ENCODE data around the gene BCS1L. TPM values are rescaled to one million over a fixed set of nuclear protein-coding genes. Genes with fewer than 3 reads are reported as not detected.

The BCS1L gene
- total and polyA plus RNA-seq, 2 of the 8 experiments (the other 6 are each of a cell fraction or from before 2014, with no cell fraction given): 23.7 to 37.1 TPM

DNA sequence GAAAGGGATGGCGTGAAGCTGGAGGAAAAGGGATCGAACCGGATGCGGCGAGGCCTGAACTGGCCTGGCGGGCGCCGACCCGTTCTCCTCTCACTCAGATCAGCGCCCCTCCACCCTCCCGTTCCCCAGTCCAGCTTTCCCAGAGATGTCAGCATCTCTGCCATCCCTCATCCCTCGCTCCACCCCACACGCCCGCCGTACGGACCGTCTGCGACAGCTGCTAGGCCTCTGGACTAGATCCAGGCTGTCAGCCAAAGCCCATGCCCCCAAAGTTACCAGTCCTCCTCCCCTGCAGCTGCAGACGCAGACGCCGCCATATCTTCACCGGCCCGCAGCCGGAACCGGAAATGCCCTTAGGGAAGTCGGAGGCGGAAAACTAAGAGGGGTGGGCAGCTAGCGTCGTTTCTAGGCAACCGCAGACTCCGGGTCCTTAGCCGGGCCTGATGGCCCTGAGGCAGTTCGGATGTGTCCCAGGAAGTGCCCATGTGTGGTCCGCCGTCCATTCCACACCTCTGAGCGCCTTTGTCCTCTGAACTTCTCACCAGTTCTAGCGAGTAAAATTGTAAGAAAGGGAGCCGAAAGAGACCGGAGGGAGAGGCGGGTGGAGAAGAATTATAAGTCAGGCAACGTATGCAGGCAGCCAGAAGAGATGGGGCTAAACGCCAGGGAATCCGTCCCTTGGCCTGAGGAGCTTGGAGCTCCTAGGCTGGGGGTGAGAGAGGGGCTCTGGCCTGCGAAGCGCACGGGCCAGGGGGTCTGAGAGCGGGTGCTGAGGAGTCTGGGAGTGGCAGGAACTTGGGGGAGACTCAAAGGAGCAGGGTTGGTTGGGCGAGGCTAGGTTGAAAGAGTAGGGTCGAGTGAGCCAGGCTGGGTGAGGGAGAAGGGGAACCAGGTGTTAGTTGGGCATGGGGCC, 12.4 kb downstream of the BCS1L start, which contains the start of the genes RNF25 and STK36 (continued):
- TF ChIP-seq BACH1 (IDR thresholded peaks at IDR 0.05; ENCODE audit: low read length): no peak
- no peak for TF ChIP-seq CTBP2 (IDR thresholded peaks at IDR 0.05; ENCODE audit: borderline replicate concordance, insufficient read depth, insufficient read length, low read length)
- TF ChIP-seq ZNF274 (IDR thresholded peaks at IDR 0.05; ENCODE audit: borderline replicate concordance, extremely low read depth, low read length): no peak
- TF ChIP-seq, protein P1, sequence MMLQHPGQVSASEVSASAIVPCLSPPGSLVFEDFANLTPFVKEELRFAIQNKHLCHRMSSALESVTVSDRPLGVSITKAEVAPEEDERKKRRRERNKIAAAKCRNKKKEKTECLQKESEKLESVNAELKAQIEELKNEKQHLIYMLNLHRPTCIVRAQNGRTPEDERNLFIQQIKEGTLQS (IDR thresholded peaks at IDR 0.05; ENCODE audit: insufficient read depth, low read depth, low read length): no peak
- TF ChIP-seq KDM1A (IDR thresholded peaks at IDR 0.05; ENCODE audit: borderline replicate concordance, low read length): no peak
- TF ChIP-seq SIX5 (IDR thresholded peaks at IDR 0.05; ENCODE audit: low read depth, low read length): no peak
- TF ChIP-seq CHD2 (IDR thresholded peaks at IDR 0.05; ENCODE audit: low read length): 0 out of 2 replicates have a peak, but pooled peaks have one; percentile 11
- TF ChIP-seq JUN (IDR thresholded peaks at IDR 0.05; ENCODE audit: low read depth, low read length): no peak
